KG1 (cell line): ENCODE data around the gene MPP4.

Experiments used
- DNase-seq: peaks from one replicate; lab custom pipeline; 2025; lab: John Stamatoyannopoulos, UW

Gene MPP4

DNA sequence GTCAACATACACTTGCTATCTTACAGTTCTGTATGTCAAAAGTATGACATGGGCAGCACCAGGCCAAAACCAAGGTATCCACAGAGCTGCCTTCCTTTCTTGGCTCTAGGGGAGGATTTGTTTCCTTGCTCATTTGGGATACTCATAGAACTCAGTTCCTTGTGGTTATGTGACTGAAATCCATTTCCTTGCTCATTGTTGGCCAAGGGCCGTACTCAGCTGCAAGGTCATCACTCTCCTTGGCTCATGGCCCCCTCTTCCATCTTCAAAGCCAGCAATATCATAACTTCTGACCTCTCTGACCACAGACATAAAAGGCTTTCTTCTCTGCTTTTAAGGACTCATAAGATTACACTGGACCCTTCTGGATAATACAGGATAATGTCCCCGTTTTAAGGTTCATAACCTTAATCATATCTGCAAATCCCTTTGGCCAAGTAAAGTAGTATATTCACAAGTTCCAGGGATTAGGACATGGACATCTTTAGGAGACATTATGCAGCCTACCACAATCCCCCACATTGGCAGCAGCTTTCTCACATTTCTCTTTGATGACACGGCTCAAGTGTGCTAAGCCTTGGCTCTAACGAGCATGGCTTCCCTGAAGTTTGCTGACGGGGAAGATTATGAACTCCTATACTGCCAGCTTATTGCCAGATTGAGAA is 76.0 kb downstream of the MPP4 start:
- DNase-seq = no peak

DNA sequence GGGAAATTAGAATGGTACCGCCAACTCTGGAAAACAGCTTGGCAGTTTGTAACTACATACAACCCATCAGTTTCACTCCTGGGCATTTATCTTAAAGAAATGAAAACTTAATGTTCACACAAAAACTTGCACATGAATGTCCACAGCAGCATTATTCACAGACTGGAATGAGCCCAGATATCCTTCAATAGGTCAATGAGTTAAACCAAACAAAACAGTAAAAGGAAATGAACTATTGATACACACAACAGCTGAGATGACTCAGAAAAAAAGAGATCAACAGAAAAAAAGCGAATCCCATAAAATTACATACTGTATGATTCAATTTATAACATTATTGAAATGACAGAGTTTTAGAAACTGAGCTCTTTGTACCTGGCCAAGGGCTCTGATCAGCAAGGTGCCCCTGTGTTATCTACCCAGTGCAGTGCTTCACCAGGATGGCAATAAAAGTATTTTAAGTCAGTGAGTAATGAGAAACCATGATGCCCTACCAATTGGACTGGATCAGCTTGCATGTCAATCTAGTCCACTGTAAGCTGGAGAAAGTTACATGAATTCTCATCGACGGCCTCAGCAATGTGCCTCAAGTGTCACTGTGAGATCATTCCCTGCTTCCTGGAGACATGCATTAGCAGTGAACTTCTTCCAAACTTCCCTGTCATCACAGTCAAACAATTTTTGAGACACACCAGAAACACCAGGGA is 77.0 kb downstream of the MPP4 start:
- DNase-seq = no peak

DNA sequence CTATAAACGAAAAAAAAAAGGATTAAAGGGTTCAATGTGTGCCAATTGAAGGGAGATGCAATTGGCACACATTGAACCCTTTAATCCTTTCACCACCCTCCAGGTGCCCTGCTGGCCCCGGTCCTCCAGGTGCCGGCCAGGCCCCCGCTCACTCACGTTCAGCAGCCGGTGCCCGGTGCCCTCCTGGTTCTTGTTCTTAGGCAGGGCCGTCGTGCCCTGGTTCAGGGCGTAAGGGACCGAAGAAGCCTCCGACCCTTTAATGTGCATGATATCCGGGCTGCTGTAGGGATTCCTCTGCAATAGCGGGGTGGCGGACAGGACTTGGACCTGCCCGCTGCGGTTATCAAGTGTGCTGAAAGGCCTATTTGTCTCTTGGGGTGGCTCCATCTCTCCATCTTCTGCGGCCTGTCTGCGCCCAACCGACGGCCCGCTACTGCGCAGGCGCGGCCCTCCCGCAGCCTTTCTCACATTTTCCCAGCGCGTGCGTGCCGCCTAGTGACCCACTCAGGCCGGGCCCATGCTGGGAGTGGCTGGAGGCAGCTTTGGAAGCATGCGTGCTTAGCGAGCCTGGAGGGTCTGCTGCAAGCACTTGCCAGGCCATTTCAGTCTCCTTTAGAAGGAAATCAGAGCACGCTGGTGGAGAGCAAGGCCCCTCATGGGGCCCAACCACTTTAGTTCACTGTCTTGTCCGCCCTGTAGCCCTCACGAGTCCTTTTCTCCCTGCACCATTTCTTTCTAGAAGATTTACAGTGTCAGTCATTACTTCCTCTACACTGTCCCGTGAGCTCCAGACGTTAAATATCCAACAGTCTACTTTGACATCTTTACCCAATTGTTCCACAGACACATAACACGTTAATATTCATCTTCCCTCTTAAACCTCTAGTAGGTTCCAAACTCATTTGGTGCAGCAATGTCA is 79.4 kb downstream of the MPP4 start:
- DNase-seq = no peak

DNA sequence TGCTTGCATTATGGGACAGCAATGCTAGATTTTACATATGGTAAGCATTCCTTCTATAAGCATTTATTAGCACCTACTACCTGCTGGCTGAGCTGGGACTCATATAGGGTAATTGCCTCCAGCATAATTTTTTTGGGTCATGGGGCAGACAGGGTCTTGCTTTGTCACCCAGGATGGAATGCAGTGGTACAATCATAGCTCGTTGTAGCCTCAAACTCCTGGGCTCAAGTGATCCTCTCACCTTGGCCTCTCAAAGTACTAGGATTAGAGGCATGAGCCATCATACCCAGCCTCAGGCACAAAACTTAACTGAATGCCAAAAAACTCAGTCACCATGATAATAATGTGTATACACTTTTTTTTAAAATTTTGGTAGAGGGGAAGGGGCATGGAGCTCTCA is 90.4 kb downstream of the MPP4 start:
- no peak for DNase-seq

DNA sequence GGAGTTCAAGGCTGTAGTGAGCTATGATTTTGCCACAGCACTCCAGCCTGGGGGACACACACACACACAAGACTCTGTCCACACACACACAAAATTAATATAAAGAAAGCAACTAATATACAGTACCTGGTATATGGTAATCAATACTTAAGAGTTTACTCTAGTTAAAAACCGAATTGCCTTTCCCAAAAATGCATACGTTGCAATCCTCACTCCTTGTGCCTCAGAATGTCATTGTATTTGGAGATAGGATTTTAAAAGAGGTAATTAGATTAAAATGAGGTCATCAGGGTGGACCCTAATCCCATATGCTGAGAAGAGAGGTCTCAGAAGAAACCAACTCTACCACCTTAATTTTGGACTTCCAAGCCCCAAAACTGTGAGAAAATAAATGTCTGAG is 90.9 kb downstream of the MPP4 start:
- DNase-seq = no peak

DNA sequence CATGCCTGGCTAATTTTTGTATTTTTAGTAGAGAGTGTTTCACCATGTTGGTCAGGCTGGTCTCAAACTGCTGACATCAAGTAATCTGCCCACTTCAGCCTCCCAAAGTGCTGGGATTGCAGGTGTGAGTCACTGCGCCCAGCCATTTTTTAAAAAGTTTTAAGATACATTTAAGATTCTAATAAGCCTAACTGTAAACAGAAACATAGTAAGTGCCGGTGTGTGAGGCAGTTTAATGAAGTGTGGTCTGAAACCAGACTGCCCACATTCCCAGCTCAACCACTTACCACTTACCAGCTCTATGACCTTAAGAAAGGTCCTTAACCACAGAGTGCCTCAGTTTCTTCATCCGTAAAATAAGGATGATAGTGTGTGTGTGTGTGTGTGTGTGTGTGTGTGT is 97.5 kb downstream of the MPP4 start:
- no peak for DNase-seq

DNA sequence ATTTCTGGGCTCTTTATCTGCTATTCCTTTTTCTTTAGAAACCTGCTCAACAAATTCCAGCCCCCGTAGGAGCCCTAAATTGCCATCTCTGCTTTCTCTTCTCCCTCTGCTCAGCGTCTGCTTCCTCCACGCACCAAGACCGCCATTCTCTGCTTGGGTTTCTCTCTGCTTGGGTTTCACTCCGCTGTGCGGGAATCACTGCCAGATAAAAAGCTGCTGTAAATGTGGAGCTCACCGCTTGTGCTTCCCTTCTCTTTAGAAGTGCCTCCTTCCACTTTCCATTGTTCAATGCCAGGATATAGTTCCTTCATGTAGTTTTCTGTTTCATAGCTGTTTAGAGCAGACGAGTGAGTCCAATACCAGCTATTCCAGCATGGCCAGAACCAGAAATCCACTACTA is 101.0 kb downstream of the MPP4 start:
- no peak for DNase-seq
